GM23338 (cell line): Measurements from ENCODE around the gene RNF112. TPM values are rescaled to one million over a fixed set of nuclear protein-coding genes. Genes with fewer than 3 reads are reported as not detected.

Experiments
- ATAC-seq: fragments of 200-7000 bp; cut with Tn5 transposase; 3 replicates; pipeline ENCODE4 v1.9.1; 2020
- DNase-seq: peaks from one replicate; pipeline ENCODE4 v3.0.0-alpha.2; 2015; ENCODE audit warnings: low spot score
- H2AFZ ChIP-seq: fragments of 200-600 bp; sonication (generic); 2 replicates; pipeline ENCODE4 v1.8.0; 2016; ENCODE audit warnings: antibody characterized with exemption, mild to moderate bottlenecking, moderate library complexity
- H3F3A ChIP-seq: fragments of 200-600 bp; sonication (generic); replicated peaks from 2 replicates; pipeline ENCODE4 v1.8.0; 2017; ENCODE audit warnings: antibody characterized with exemption, mixed run types, low read depth
- H3K27ac ChIP-seq: fragments of 200-600 bp; sonication (generic); 2 replicates; pipeline ENCODE4 v1.6.1; 2016; ENCODE audit warnings: low read depth
- H3K27me3 ChIP-seq: fragments of 200-600 bp; sonication (generic); 2 replicates; pipeline ENCODE4 v1.8.0; 2016; ENCODE audit warnings: mild to moderate bottlenecking, mixed run types, moderate library complexity; ENCODE audit not compliant: insufficient read depth
- H3K36me3 ChIP-seq: fragments of 200-600 bp; sonication (generic); 2 replicates; pipeline ENCODE4 v1.8.0; 2016; ENCODE audit warnings: mild to moderate bottlenecking; ENCODE audit not compliant: insufficient read depth
- H3K4me1 ChIP-seq: fragments of 200-600 bp; sonication (generic); 2 replicates; pipeline ENCODE4 v1.8.0; 2016; ENCODE audit warnings: mild to moderate bottlenecking, moderate library complexity; ENCODE audit not compliant: insufficient read depth
- H3K4me2 ChIP-seq: fragments of 200-600 bp; sonication (generic); 2 replicates; pipeline ENCODE4 v1.7.1; 2017; ENCODE audit warnings: mixed run types
- H3K4me3 ChIP-seq: fragments of 200-600 bp; sonication (generic); 2 replicates; pipeline ENCODE4 v1.6.1; 2016; ENCODE audit warnings: mixed run types
- H3K79me2 ChIP-seq: fragments of 200-600 bp; sonication (generic); replicated peaks from 2 replicates; pipeline ENCODE4 v1.8.0; 2017; ENCODE audit warnings: mild to moderate bottlenecking; ENCODE audit not compliant: insufficient read depth
- H3K9me2 ChIP-seq: fragments of 200-600 bp; sonication (generic); 2 replicates; pipeline ENCODE4 v1.8.0; 2017; ENCODE audit not compliant: insufficient read depth
- H4K20me1 ChIP-seq: fragments of 200-600 bp; sonication (generic); replicated peaks from 2 replicates; pipeline ENCODE4 v1.8.0; 2017; ENCODE audit warnings: mild to moderate bottlenecking; ENCODE audit not compliant: insufficient read depth
- H3K27ac Mint-ChIP-seq: 2 replicates; pipeline ENCODE4 v1.8.0; 2020; ENCODE audit warnings: inconsistent platforms, mild to moderate bottlenecking, moderate library complexity, mixed read lengths
- H3K27me3 Mint-ChIP-seq: 3 replicates; pipeline ENCODE4 v1.8.0; 2022; ENCODE audit warnings: low read depth, mild to moderate bottlenecking, moderate library complexity, mixed read lengths, inconsistent platforms; ENCODE audit not compliant: insufficient read depth, poor library complexity
- H3K36me3 Mint-ChIP-seq: 3 replicates; pipeline ENCODE4 v1.8.0; 2021; ENCODE audit warnings: low read depth, mild to moderate bottlenecking, inconsistent platforms, moderate library complexity, mixed read lengths
- H3K4me1 Mint-ChIP-seq: 3 replicates; pipeline ENCODE4 v1.8.0; 2020; ENCODE audit warnings: mild to moderate bottlenecking, inconsistent platforms, mixed read lengths
- H3K4me3 Mint-ChIP-seq: 3 replicates; pipeline ENCODE4 v1.8.0; 2021; ENCODE audit warnings: moderate library complexity, mild to moderate bottlenecking, inconsistent platforms, mixed read lengths
- H3K9me3 Mint-ChIP-seq: 3 replicates; pipeline ENCODE4 v1.8.0; 2020; ENCODE audit warnings: moderate library complexity, mild to moderate bottlenecking, inconsistent platforms, mixed read lengths
- CREB1 ChIP-seq: fragments of 250-450 bp; sonication (Bioruptor Pico); IDR thresholded peaks from 2 replicates; pipeline ENCODE4 v1.5.0; 2020; ENCODE audit warnings: low read depth, mild to moderate bottlenecking, moderate library complexity
- ETS1 ChIP-seq: IDR thresholded peaks from 2 replicates; pipeline ENCODE4 v1.6.1; 2016; ENCODE audit warnings: antibody characterized with exemption
- EZH2 ChIP-seq: fragments of 200-600 bp; sonication (generic); IDR thresholded peaks from one replicate; pipeline ENCODE4 v1.8.0; 2017; ENCODE audit warnings: antibody characterized with exemption, mild to moderate bottlenecking, low read depth; ENCODE audit not compliant: unreplicated experiment
- EZH2phosphoT487 ChIP-seq: fragments of 200-600 bp; sonication (generic); IDR thresholded peaks from one replicate; pipeline ENCODE4 v1.8.1; 2018; ENCODE audit warnings: antibody characterized with exemption; ENCODE audit not compliant: unreplicated experiment
- JUNB ChIP-seq: IDR thresholded peaks from one replicate; pipeline ENCODE4 v1.6.1; 2016; ENCODE audit warnings: antibody characterized with exemption; ENCODE audit not compliant: unreplicated experiment
- NANOG ChIP-seq: IDR thresholded peaks from 2 replicates; pipeline ENCODE4 v1.6.1; 2016; ENCODE audit warnings: antibody characterized with exemption, borderline replicate concordance
- REST ChIP-seq: IDR thresholded peaks from one replicate; pipeline ENCODE4 v1.6.1; 2018; ENCODE audit warnings: antibody characterized with exemption; ENCODE audit not compliant: unreplicated experiment
- STAT1 ChIP-seq: IDR thresholded peaks from one replicate; pipeline ENCODE4 v1.6.1; 2016; ENCODE audit warnings: antibody characterized with exemption; ENCODE audit not compliant: unreplicated experiment
- ZNF114 ChIP-seq: fragments of 250-450 bp; sonication (Bioruptor Pico); IDR thresholded peaks from 2 replicates; pipeline ENCODE4 v1.5.0; 2020; ENCODE audit warnings: mild to moderate bottlenecking, moderate library complexity
- ZNF331 ChIP-seq: fragments of 250-450 bp; sonication (Bioruptor Pico); IDR thresholded peaks from 2 replicates; pipeline ENCODE4 v1.5.0; 2020; ENCODE audit warnings: low read depth, mild to moderate bottlenecking, moderate library complexity
- polyA plus RNA-seq: library from polyadenylated mRNA; unstranded; fragments of >200 nt; fragmentation: Nextera tagmentation; extraction: Ambion mirVana; gene quantifications from 2 replicates; pipeline ENCODE4 v1.2.1, GENCODE V29; 2016
- total RNA-seq: library from RNA; depleted of rRNA; stranded (reverse); fragments of >200 nt; shearing (Covaris generic); gene quantifications from 2 replicates; pipeline ENCODE4 v1.2.3, GENCODE V29; 2014

Gene RNF112
- total and polyA plus RNA-seq, 2 experiments from 2014 or later: 0.42 to 4.1 TPM

- Mint-ChIP-seq H3K36me3 (no peaks in the 10 kb centered on the region; the same call in 2 of the 3 replicates), H3K27ac (no peak overlapping the region; the same call in 1 of the 2 replicates), H3K9me3 (no peaks in the 10 kb centered on the region; the same call in 2 of the 3 replicates), H3K4me1 (peaks cover 12% of the 10 kb centered on the region), H3K27me3 (peaks cover 7% of the 10 kb centered on the region), H3K4me3 (no peak overlapping the region)
- Histone ChIP-seq H3K4me1 (peaks cover 5% of the 10 kb centered on the region), H3K4me2 (no peak overlapping the region), H3K79me2 (0 out of 2 replicates have a peak, but pooled peaks cover 6% of the 10 kb centered on the region), H3K27ac (no peak overlapping the region), H4K20me1 (no peaks in the 10 kb centered on the region), H3K27me3 (no peaks in the 10 kb centered on the region), H2AFZ (no peak overlapping the region), H3F3A (no peaks in the 10 kb centered on the region), H3K36me3 (no peaks in the 10 kb centered on the region), H3K4me3 (no peak overlapping the region), H3K9me2 (no peaks in the 10 kb centered on the region)
- DNase-seq: no peak
- ATAC-seq: no peak
- TF ChIP-seq JUNB: no peak
- no peak for TF ChIP-seq CREB1 (CRISPR knock-in tag)
- no peak for TF ChIP-seq STAT1
- TF ChIP-seq EZH2: no peak
Observed at GRCh38 chr17:19371259-19372010, 39.6 kb upstream of the RNF112 start.

- no peak for ATAC-seq
- DNase-seq: no peak
- Mint-ChIP-seq H3K27me3 (peaks cover 5% of the 10 kb centered on the region), H3K9me3 (no peaks in the 10 kb centered on the region; the same call in 2 of the 3 replicates), H3K4me3 (no peak overlapping the region), H3K4me1 (peaks cover 15% of the 10 kb centered on the region), H3K36me3 (no peaks in the 10 kb centered on the region; the same call in 2 of the 3 replicates), H3K27ac (no peak overlapping the region; the same call in 1 of the 2 replicates)
- peaks cover 5% of the 10 kb centered on the region for H3K4me1 ChIP-seq
- H3K4me3 ChIP-seq: no peak overlapping the region
- H3K27ac ChIP-seq: no peak overlapping the region
- no peaks in the 10 kb centered on the region for H3K36me3 ChIP-seq
- H3K27me3 ChIP-seq: no peaks in the 10 kb centered on the region
- 0 out of 2 replicates have a peak, but pooled peaks cover 7% of the 10 kb centered on the region for H3K79me2 ChIP-seq
- no peak overlapping the region for H3K4me2 ChIP-seq
- H3F3A ChIP-seq: no peaks in the 10 kb centered on the region; the same call in 1 of the 2 replicates
- H3K9me2 ChIP-seq: no peaks in the 10 kb centered on the region
- H2AFZ ChIP-seq: no peak overlapping the region
- no peaks in the 10 kb centered on the region for H4K20me1 ChIP-seq
- TF ChIP-seq ZNF114 (CRISPR knock-in tag): no peak
- no peak for TF ChIP-seq ETS1
- no peak for TF ChIP-seq NANOG
- TF ChIP-seq STAT1: no peak
- TF ChIP-seq ZNF331 (CRISPR knock-in tag): no peak
- no peak for TF ChIP-seq REST
- no peak for TF ChIP-seq EZH2
- TF ChIP-seq EZH2phosphoT487: no peak
Observed at GRCh38 chr17:19372011-19372370, 39.0 kb upstream of the RNF112 start.
